ENCODE data around the gene HDHD5. TPM values are rescaled to one million over a fixed set of nuclear protein-coding genes. Genes with fewer than 3 reads are reported as not detected.

Gene HDHD5
- total RNA-seq, result 55.2 and 66.8 TPM in 2 replicates

GRCh38 chr22:17158568-17159503 is at the start of gene HDHD5:
Gene HDHD5 (minus strand): TSS chr22:17159277. CDS start chr22:17159251, 26 bp downstream.

DNA sequence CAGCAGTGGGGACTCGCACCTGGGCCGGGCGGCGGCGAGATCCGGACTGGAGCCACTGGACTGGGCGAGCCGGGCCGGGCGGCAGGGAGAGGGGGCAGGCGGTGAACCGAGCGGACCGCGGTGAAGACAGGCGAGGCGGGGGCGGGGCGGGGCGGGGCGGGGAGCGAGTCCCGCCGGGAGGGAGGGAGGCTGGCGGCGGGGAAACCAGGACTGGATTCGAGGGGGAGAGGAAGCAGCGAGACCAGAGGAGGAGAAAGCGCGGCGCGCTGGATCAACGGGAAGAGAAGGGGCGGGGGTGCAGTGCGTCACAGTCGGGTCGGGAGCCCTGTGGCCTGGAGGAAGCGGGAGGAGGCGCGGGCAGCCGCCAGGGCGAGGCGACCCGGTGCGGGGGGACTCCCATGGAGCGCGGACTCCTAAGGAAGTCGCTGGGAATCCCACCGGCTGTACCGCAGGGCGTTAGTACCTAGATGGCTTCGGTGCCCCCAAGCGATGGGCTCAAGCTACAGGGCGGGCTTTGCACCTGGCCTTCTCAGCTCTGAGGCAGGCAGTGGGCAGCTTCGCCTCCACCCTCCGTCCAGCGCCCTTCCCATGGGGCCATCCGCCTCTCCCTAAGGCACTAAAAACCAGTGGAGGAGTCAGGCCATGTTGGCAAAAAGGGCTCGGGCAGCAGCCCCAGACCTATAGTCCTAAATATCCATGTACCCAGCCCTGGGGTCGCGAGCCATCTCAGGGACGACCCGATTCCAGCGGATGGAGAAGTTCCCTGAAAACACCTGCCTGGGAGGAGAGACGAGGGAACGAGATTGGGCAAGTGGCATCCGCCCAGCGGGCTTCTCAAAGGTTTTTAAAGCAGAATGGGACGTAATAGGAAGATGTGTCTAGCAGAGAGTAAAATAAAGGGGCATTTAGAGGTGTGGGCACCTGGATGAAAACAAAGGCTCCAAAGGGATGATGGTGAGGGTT is 37.6 kb downstream of the HDHD5 start, which contains the start of gene TMEM121B:
TSS of gene TMEM121B (minus strand) at position 128 of the 963 bp plus-strand sequence. CDS start 233 bp downstream, outside the sequence.

Other genes with a start within 250 kb of the HDHD5 start
- gene GAB4, start 151.1 kb downstream of the HDHD5 start, total RNA-seq, result not detected in 2 replicates
- 13.4 and 14.7 TPM in 2 replicates for gene IL17RA, start 74.3 kb downstream of the HDHD5 start, total RNA-seq
- under 0.01 TPM in 1 of 2 replicates, not detected in the other for gene TMEM121B, start 37.9 kb downstream of the HDHD5 start, total RNA-seq
- 0.32 and 1.3 TPM in 2 replicates for gene ADA2, start 60.2 kb upstream of the HDHD5 start, total RNA-seq
- 2.4 and 3.1 TPM in 2 replicates for gene CECR2, start 210.2 kb upstream of the HDHD5 start, total RNA-seq